ENCODE results near the gene SEC31B. TPM values are rescaled to one million over a fixed set of nuclear protein-coding genes. Genes with fewer than 3 reads are reported as not detected.

Gene SEC31B
- total RNA-seq, 1 donor from 2014 or later, result 1.6 TPM

DNA sequence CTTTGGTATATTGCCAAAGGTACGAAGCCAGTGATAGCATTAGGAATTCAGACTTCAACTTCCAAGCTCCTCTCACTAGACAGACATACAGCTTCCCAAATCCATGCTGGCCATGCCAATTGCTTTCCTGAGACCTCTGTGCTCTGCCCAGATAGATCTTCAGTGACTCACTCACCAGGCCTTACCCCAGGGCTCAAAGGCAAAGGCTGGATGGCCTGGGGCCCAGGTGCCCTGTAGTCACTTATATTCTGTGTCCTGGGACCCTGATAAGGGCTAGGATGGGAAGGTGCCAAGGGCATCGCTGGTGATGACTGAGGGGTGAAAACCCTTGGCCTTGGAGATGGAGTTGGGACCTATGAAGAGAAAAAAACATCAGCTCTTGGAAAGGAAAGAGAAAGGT lies 29.1 kb downstream of the SEC31B start:
- DNase-seq (ENCODE audit: low read depth), result no peak
- no peak for TF ChIP-seq CTCF (IDR thresholded peaks at IDR 0.05; ENCODE audit: insufficient read depth, low read length, severe bottlenecking)
- Histone ChIP-seq H3K4me3 (ENCODE audit: low read depth, low read length) (no peak overlapping the region), H3K27me3 (ENCODE audit: control insufficient read depth, insufficient read depth, low read length) (no peaks in the 10 kb centered on the region), H3K36me3 (ENCODE audit: control insufficient read depth, insufficient read depth, low read length) (no peaks in the 10 kb centered on the region)
- no peak for FAIRE-seq

DNA sequence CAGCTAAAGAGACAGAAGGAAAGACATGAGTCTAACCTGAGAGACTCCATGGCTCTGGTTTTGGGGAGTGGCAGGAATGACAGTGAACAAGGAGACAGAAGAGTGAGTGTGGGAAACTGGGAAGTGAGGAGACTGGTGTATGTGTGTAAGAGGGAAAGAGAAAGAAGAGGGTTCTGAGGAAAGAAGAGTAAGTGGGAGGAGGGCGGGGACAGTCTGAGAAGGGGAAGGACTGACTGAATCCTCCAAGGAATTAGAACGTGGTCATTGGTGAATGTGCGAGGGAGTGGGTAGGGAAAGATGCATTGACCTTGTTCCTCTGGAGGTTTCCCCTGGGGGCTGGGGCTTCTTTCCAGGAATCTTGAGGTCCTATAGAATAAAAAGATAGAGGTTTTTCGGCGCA lies 30.3 kb downstream of the SEC31B start:
- no peak for TF ChIP-seq CTCF (IDR thresholded peaks at IDR 0.05; ENCODE audit: insufficient read depth, low read length, severe bottlenecking)
- no peak for DNase-seq (ENCODE audit: low read depth)

DNA sequence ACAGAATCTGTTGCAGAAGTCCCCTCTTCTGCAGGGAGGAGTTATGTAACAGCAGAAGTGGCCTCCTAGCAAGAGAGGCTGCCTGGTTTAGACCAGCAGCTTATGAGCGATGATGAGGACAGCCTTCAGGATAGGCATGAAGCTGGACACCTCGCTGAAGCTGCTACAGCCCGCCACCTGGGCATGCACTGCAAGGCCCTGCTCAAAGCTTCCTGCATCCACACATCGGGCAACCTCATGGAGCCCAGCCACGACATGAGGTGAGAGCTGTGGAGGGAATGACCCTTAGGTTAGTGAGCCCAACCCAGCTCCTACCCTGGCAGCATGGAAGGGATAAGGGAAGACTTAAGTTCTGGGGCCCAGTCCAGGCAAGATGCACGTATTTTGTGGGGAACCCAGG lies 32.1 kb downstream of the SEC31B start:
- TF ChIP-seq CTCF (IDR thresholded peaks at IDR 0.05; ENCODE audit: insufficient read depth, low read length, severe bottlenecking), result no peak
- Histone ChIP-seq H3K27me3 (ENCODE audit: control insufficient read depth, insufficient read depth, low read length) (peaks cover 3% of the 10 kb centered on the region), H3K36me3 (ENCODE audit: control insufficient read depth, insufficient read depth, low read length) (no peaks in the 10 kb centered on the region), H3K4me3 (ENCODE audit: low read depth, low read length) (no peak overlapping the region)
- DNase-seq (ENCODE audit: low read depth), result no peak
- no peak for FAIRE-seq

More for the DNA sequence above, 30.3 kb downstream of the SEC31B start:
- FAIRE-seq, result no peak
- Histone ChIP-seq H3K27me3 (ENCODE audit: control insufficient read depth, insufficient read depth, low read length) (no peaks in the 10 kb centered on the region), H3K36me3 (ENCODE audit: control insufficient read depth, insufficient read depth, low read length) (no peaks in the 10 kb centered on the region), H3K4me3 (ENCODE audit: low read depth, low read length) (no peak overlapping the region)

DNA sequence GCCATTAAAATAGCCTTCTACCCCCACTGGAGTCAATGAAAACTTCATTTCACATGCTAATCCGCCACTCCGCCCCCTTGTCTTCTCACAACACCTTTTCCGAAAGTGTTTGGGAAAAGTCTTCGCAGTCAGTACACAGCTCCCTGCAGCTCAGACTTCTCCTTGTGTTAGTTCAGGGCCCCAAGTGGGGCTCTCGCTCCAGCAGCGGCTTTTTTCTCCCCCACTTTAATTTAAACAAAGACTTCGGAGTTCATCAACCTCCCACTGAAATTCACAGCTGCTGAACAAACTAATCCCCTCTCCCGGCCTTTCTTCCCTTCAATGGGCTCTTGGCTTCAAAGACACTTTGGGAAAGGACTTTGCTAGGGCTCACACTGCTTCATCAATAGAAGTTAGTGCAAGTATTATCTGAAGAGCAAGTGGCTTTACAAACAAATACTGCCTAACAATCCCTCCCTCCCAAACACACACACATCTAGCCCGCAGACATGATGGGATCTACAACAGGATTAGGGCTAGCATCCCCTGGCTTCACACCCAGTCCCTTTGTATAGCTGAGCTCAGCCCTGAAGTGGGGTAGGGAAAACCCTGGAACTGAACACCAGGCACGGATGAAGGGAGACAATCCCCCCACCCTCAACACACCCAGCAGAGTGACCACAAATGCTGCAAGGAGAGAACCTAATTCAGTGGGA lies 33.7 kb downstream of the SEC31B start:
- DNase-seq (ENCODE audit: low read depth) (no peak), FAIRE-seq (no peak)
- Histone ChIP-seq H3K36me3 (ENCODE audit: control insufficient read depth, insufficient read depth, low read length) (no peaks in the 10 kb centered on the region), H3K27me3 (ENCODE audit: control insufficient read depth, insufficient read depth, low read length) (peaks cover 3% of the 10 kb centered on the region), H3K4me3 (ENCODE audit: low read depth, low read length) (no peak overlapping the region)
- no peak for TF ChIP-seq CTCF (IDR thresholded peaks at IDR 0.05; ENCODE audit: insufficient read depth, low read length, severe bottlenecking)

DNA sequence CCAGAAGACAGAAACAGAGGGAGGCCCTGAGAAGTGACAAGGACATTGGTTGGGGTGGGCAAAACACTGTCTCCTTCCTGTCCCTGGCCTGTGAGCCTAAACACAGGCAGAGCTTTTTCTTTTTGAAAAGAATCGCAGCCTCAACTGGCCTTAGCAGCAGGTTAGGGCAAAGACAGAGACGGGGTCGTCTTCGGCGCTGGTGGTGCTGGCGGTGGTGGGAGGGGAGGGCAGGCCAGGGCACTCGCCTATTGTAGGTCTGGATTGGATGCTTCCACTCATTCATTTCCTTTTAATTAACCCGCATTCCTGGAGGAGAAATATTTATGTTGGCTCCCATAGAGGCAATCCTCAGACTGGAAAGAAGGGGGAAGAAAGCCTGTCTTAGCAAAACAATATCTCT lies 34.3 kb downstream of the SEC31B start:
- DNase-seq (ENCODE audit: low read depth) (no peak), FAIRE-seq (no peak)
- no peak for TF ChIP-seq CTCF (IDR thresholded peaks at IDR 0.05; ENCODE audit: insufficient read depth, low read length, severe bottlenecking)
- peaks cover 5% of the 10 kb centered on the region for H3K27me3 ChIP-seq (ENCODE audit: control insufficient read depth, insufficient read depth, low read length)
- H3K4me3 ChIP-seq (ENCODE audit: low read depth, low read length), result no peak overlapping the region
- no peaks in the 10 kb centered on the region for H3K36me3 ChIP-seq (ENCODE audit: control insufficient read depth, insufficient read depth, low read length)
